GM12878 (cell line): ENCODE measurements around the gene TRIM26. TPM values are rescaled to one million over a fixed set of nuclear protein-coding genes. Genes with fewer than 3 reads are reported as not detected.
A peak's percentile ranks its signal among the peaks of the same experiment; 100 is the strongest.

Source experiments
- ATF3 ChIP-seq: IDR thresholded peaks from 2 replicates; pipeline ENCODE4 v1.6.1; 2011; ENCODE audit warnings: low read depth, mild to moderate bottlenecking, low read length, moderate library complexity, borderline replicate concordance; ENCODE audit errors: extremely low read depth
- BACH1 ChIP-seq: fragments of 450-650 bp; IDR thresholded peaks from 2 replicates; pipeline ENCODE4 v1.6.1; 2017; ENCODE audit warnings: mild to moderate bottlenecking, borderline replicate concordance
- BHLHE40 ChIP-seq, 2 experiments: fragments of 450-650 bp in 1 of 2; IDR thresholded peaks; 2 replicates each; pipeline ENCODE4 v1.6.1; 2011 to 2017; ENCODE audit warnings: low read depth in 2 of 2, borderline replicate concordance in 1 of 2, improper control_type of control experiment in 1 of 2, low read length in 1 of 2, mild to moderate bottlenecking in 1 of 2
- CTCF ChIP-seq, 3 experiments: IDR thresholded peaks in 2 of 3; conservative IDR thresholded peaks in 1 of 3; 2 replicates each; pipeline ENCODE4 v1.5.1; 2011; ENCODE audit warnings: low read depth in 3 of 3, low read length in 3 of 3, mild to moderate bottlenecking in 3 of 3, control low read depth in 2 of 3, moderate library complexity in 2 of 3, inconsistent platforms in 1 of 3, mixed read lengths in 1 of 3; ENCODE audit not compliant: control insufficient read depth in 2 of 3, insufficient read depth in 1 of 3; ENCODE audit errors: extremely low read depth in 1 of 3
- ELK1 ChIP-seq: IDR thresholded peaks from 2 replicates; pipeline ENCODE4 v1.6.1; 2012; ENCODE audit warnings: low read depth, low read length, improper control_type of control experiment
- MEF2B ChIP-seq: fragments of 450-650 bp; IDR thresholded peaks from 2 replicates; pipeline ENCODE4 v1.6.1; 2018; ENCODE audit warnings: mild to moderate bottlenecking, moderate library complexity; ENCODE audit not compliant: partially characterized antibody, poor library complexity, severe bottlenecking
- MLLT1 ChIP-seq: fragments of 450-650 bp; IDR thresholded peaks from 2 replicates; pipeline ENCODE4 v1.6.1; 2016; ENCODE audit warnings: mild to moderate bottlenecking
- MYC ChIP-seq: IDR thresholded peaks from 2 replicates; pipeline ENCODE4 v1.6.1; 2011; ENCODE audit warnings: mild to moderate bottlenecking, low read length, moderate library complexity, inconsistent platforms; ENCODE audit not compliant: insufficient read depth, insufficient replicate concordance, insufficient read length, severe bottlenecking
- POLR2AphosphoS5 ChIP-seq: IDR thresholded peaks from 2 replicates; pipeline ENCODE4 v1.6.1; 2011; ENCODE audit warnings: mild to moderate bottlenecking, low read length, inconsistent platforms
- PRDM15 ChIP-seq: fragments of 450-650 bp; formaldehyde crosslinking; IDR thresholded peaks from 2 replicates; pipeline ENCODE4 v1.4.0; 2020; ENCODE audit warnings: mild to moderate bottlenecking, moderate library complexity
- STAT3 ChIP-seq: IDR thresholded peaks from 2 replicates; pipeline ENCODE4 v1.6.1; 2011; ENCODE audit warnings: low read depth, low read length, improper control_type of control experiment
- SUZ12 ChIP-seq: fragments of 200-600 bp; sonication (generic); IDR thresholded peaks from one replicate; pipeline ENCODE4 v1.6.1; 2018; ENCODE audit warnings: antibody characterized with exemption, mild to moderate bottlenecking; ENCODE audit not compliant: unreplicated experiment
- TAF1 ChIP-seq: IDR thresholded peaks from 2 replicates; pipeline ENCODE4 v1.6.1; 2011; ENCODE audit warnings: mild to moderate bottlenecking, low read depth, low read length, borderline replicate concordance
- ZBTB40 ChIP-seq: fragments of 450-650 bp; IDR thresholded peaks from 2 replicates; pipeline ENCODE4 v1.6.1; 2016; ENCODE audit warnings: mild to moderate bottlenecking, moderate library complexity, borderline replicate concordance
- ZNF24 ChIP-seq: fragments of 450-650 bp; IDR thresholded peaks from 2 replicates; pipeline ENCODE4 v1.6.1; 2017; ENCODE audit warnings: antibody characterized with exemption, mild to moderate bottlenecking
- ZSCAN29 ChIP-seq: fragments of 450-650 bp; IDR thresholded peaks from 2 replicates; pipeline ENCODE4 v1.6.1; 2017; ENCODE audit warnings: mild to moderate bottlenecking, moderate library complexity
- polyA plus RNA-seq, 11 experiments: library from polyadenylated mRNA; depleted of rRNA in 4 of 11; unstranded in 6 of 11; stranded (reverse) in 5 of 11; fragments of >200 nt; fragmentation: Nextera tagmentation in 4 of 11; fragmentation: Illumina TruSeq in 1 of 11; extraction: Ambion mirVana in 4 of 11; extraction: Trizol in 1 of 11; gene quantifications; 1 replicate in 1 of 11; 2 replicates in 10 of 11; pipeline versions ENCODE4 v1.2.1 to v1.2.3, GENCODE V29; 2011 to 2016; ENCODE audit warnings: inconsistent platforms in 2 of 11, missing spikeins in 2 of 11, low read depth in 1 of 11
- total RNA-seq, 4 experiments: library from RNA; depleted of rRNA in 3 of 4; stranded (reverse); fragments of >200 nt in 3 of 4; fragmentation: Illumina TruSeq in 1 of 4; extraction: Trizol in 1 of 4; gene quantifications; 2 replicates each; pipeline versions ENCODE4 v1.2.1 to v1.2.3, GENCODE V29; 2013 to 2021

The TRIM26 gene
- total and polyA plus RNA-seq, 10 of the 15 experiments (the other 5 are each of a cell fraction or from before 2014, with no cell fraction given): 13.1 to 79.6 (median 63.6) TPM

- TF ChIP-seq STAT3: no peak
- TF ChIP-seq ELK1: no peak
- TF ChIP-seq ZBTB40: no peak
- peak; percentile 27 for TF ChIP-seq MEF2B
- TF ChIP-seq PRDM15: no peak
- TF ChIP-seq POLR2AphosphoS5: no peak
- TF ChIP-seq BHLHE40 (IDR thresholded peaks at IDR 0.05; ENCODE audit: borderline replicate concordance in 1 of 2, low read depth in 2 of 2, low read length in 1 of 2): 0 out of 4 replicates have a peak, but pooled peaks of 1 of the 2 experiments have one; percentile 28
- TF ChIP-seq SUZ12: no peak
- TF ChIP-seq BACH1: no peak
- no peak for TF ChIP-seq ZSCAN29
- no peak for TF ChIP-seq CTCF (IDR thresholded peaks at IDR 0.05 in 2 of 3, conservative IDR thresholded peaks at IDR 0.05 in 1 of 3; ENCODE audit: control insufficient read depth in 2 of 3, extremely low read depth in 1 of 3, insufficient read depth in 1 of 3, low read depth in 3 of 3, low read length in 3 of 3)
- TF ChIP-seq ATF3: no peak
- TF ChIP-seq MYC: no peak
- TF ChIP-seq ZNF24: no peak
- peak; percentile 31; the same call in 1 of the 2 replicates for TF ChIP-seq MLLT1
- TF ChIP-seq TAF1: no peak
Measured at GRCh38 chr6:30147096-30147495, 66.1 kb downstream of the TRIM26 start (continued).
